ENCODE measurements around the gene TRIM63. TPM values are rescaled to one million over a fixed set of nuclear protein-coding genes. Genes with fewer than 3 reads are reported as not detected.

Gene TRIM63
- total and polyA plus RNA-seq, 9 of the 15 experiments (the other 6 are each of a cell fraction or from before 2014, with no cell fraction given) = 0.08 to 0.57 (median 0.36) TPM

DNA sequence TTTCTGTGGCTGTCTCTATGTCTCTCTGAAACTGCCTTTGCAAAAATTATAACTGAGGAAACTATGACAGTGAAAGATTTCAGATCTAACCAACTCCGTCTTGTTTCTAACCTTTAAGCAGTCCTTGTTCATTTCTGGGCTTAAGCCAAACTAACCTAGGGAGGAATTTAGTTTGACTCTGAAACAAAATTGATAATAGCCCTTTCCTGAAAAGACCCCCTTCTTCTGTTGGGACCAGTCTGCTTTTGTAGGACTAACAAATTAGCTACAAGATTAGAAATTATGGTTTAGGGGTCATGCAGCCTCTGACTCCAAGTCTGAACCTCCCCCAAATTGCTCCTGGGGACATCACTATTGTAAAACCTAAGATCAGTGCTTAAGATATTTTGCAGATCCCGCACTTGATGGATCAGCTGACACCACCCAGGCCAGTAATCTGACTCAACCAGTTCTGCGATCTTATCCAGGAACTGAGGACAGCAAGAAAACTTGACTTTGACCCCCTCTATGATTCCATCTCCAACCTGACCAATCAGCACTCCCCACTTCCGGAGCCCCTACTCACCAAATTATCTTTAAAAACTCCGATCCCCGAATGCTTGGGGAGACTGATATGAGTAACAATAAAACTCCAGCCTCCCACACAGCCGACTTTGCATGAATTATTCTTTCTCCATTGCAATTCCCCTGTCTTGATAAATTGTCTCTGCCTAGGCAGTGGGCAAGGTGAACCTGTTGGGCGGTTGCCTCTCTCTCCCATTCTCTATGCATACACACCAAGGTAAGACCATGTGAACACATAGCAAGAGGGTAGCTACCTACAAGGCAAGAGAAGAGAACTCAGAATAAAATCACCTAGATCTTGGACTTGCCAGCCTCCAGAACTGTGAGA, 11.1 kb upstream of the TRIM63 start (continued):
- TF ChIP-seq, protein P1, sequence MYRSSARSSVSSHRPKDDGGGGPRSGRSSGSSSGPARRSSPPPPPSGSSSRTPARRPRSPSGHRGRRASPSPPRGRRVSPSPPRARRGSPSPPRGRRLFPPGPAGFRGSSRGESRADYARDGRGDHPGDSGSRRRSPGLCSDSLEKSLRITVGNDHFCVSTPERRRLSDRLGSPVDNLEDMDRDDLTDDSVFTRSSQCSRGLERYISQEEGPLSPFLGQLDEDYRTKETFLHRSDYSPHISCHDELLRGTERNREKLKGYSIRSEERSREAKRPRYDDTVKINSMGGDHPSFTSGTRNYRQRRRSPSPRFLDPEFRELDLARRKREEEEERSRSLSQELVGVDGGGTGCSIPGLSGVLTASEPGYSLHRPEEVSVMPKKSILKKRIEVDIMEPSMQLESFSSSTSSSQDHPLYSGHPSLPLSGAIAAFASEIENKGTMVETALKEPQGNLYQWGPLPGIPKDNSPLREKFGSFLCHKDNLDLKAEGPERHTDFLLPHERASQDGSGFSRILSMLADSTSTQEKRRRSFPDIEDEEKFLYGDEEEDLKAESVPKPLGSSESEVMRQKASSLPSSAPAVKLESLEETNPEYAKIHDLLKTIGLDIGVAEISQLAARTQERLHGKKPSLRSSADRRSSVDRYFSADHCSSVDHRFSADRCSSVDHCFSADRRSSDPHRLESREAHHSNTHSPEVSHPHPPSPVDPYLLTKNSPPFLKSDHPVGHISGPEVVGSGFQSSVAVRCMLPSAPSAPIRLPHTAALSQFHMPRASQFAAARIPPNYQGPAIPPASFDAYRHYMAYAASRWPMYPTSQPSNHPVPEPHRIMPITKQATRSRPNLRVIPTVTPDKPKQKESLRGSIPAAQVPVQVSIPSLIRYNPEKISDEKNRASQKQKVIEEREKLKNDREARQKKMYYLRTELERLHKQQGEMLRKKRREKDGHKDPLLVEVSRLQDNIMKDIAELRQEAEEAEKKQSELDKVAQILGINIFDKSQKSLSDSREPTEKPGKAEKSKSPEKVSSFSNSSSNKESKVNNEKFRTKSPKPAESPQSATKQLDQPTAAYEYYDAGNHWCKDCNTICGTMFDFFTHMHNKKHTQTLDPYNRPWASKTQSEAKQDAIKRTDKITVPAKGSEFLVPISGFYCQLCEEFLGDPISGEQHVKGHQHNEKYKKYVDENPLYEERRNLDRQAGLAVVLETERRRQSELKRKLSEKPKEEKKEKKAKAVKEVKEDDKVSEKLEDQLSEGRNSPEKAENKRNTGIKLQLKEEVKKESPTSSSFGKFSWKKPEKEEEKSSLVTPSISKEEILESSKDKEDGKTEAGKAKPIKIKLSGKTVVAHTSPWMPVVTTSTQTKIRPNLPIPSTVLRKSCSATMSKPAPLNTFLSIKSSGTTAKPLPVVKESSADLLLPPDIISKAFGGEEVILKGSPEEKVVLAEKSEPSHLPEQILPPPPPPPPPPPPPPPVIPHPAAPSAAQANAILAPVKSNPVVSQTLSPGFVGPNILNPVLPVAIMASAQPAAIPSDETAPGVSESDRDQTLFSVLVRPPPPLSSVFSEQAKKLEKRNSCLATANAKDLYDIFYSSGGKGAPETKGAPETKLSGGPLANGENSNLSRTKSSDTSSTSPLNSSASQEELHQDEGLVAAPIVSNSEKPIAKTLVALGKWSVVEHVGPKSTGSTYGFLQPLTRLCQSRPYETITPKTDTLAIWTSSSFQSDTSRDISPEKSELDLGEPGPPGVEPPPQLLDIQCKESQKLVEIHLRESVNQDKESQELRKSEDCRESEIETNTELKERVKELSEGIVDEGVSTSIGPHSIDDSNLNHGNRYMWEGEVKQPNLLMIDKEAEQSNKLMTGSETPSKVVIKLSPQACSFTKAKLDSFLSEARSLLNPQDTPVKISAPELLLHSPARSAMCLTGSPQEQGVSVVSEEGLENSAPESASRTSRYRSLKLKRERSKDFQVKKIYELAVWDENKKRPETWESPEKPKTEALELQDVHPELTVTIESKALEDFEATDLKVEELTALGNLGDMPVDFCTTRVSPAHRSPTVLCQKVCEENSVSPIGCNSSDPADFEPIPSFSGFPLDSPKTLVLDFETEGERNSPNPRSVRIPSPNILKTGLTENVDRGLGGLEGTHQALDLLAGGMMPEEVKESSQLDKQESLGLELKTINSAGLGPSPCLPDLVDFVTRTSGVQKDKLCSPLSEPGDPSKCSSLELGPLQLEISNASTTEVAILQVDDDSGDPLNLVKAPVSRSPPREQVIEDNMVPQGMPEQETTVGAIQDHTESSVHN (IDR thresholded peaks at IDR 0.05; ENCODE audit: borderline replicate concordance in 1 of 2, low read depth in 1 of 2) = peak in 1 of 2 experiments; percentile 52; a peak in 1 of 4 replicates
- TF ChIP-seq, protein P2, sequence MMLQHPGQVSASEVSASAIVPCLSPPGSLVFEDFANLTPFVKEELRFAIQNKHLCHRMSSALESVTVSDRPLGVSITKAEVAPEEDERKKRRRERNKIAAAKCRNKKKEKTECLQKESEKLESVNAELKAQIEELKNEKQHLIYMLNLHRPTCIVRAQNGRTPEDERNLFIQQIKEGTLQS (IDR thresholded peaks at IDR 0.05) = peak; percentile 37; the same call in 1 of the 2 replicates
- TF ChIP-seq, protein P2 (CRISPR knock-in tag; conservative IDR thresholded peaks at IDR 0.05) = no peak; the same call in 1 of the 2 replicates
- no peak for TF ChIP-seq LCOR (CRISPR knock-in tag; IDR thresholded peaks at IDR 0.05)
- peak; percentile 54 for TF ChIP-seq ATF7 (IDR thresholded peaks at IDR 0.05)
- 0 out of 2 replicates have a peak, but pooled peaks have one; percentile 26 for TF ChIP-seq TEAD2 (tag; IDR thresholded peaks at IDR 0.05)
- peak; percentile 91 for TF ChIP-seq SOX6 (IDR thresholded peaks at IDR 0.05)
- TF ChIP-seq CHD2 (IDR thresholded peaks at IDR 0.05; ENCODE audit: low read depth, low read length) = no peak
- TF ChIP-seq NFIC (IDR thresholded peaks at IDR 0.05) = peak; percentile 63; the same call in 1 of the 2 replicates
- TF ChIP-seq MTA1 (IDR thresholded peaks at IDR 0.05; ENCODE audit: borderline replicate concordance) = peak; percentile 81
- peak; percentile 47; the same call in 1 of the 2 replicates for TF ChIP-seq NCOA1 (IDR thresholded peaks at IDR 0.05; ENCODE audit: low read depth)
- TF ChIP-seq PTRF (tag; IDR thresholded peaks at IDR 0.05) = no peak
- peak; percentile 68 for TF ChIP-seq SMARCC2 (IDR thresholded peaks at IDR 0.05; ENCODE audit: low read depth)
- TF ChIP-seq GTF2E2 (tag; IDR thresholded peaks at IDR 0.05) = 0 out of 2 replicates have a peak, but pooled peaks have one; percentile 39
- peak; percentile 52; the same call in 1 of the 2 replicates for TF ChIP-seq CTBP1 (IDR thresholded peaks at IDR 0.05; ENCODE audit: borderline replicate concordance)
